IPS-NIHi7 (cell line): Measurements from ENCODE around the gene KIF4A.

Experiments used
- DNase-seq: peaks from one replicate; pipeline ENCODE4 v3.0.0; 2012; ENCODE audit warnings: mixed read lengths; ENCODE audit errors: extremely low spot score

The KIF4A gene

GRCh38 chrX:70437921-70438665 lies 148.2 kb downstream of the KIF4A start:
- no peak for DNase-seq

GRCh38 chrX:70439016-70439415 lies 149.1 kb downstream of the KIF4A start:
- DNase-seq, result no peak

- DNase-seq, result no peak
Measured at GRCh38 chrX:70442224-70442623, 152.3 kb downstream of the KIF4A start.

GRCh38 chrX:70444326-70444945 lies 154.5 kb downstream of the KIF4A start, which contains the start of gene DLG3:
Gene DLG3 (plus strand): TSS chrX:70444835. CDS start chrX:70445202, 367 bp downstream.
- DNase-seq, result no peak

- DNase-seq, result no peak
Measured at GRCh38 chrX:70444946-70445656, 155.2 kb downstream of the KIF4A start.

- DNase-seq, result no peak
Measured at GRCh38 chrX:70445951-70446350, 156.0 kb downstream of the KIF4A start.

- no peak for DNase-seq
Measured at GRCh38 chrX:70446380-70447350, 156.8 kb downstream of the KIF4A start.

- no peak for DNase-seq
Measured at GRCh38 chrX:70449457-70449966, 159.6 kb downstream of the KIF4A start.

GRCh38 chrX:70452143-70452733 lies 162.3 kb downstream of the KIF4A start:
- DNase-seq, result no peak

- DNase-seq, result no peak
Measured at GRCh38 chrX:70453024-70453618, 163.2 kb downstream of the KIF4A start.

GRCh38 chrX:70454441-70455365 lies 164.8 kb downstream of the KIF4A start:
- peak; percentile 91 for DNase-seq

GRCh38 chrX:70455366-70456202 lies 165.7 kb downstream of the KIF4A start:
- DNase-seq, result peak; percentile 20

GRCh38 chrX:70456256-70456655 lies 166.4 kb downstream of the KIF4A start:
- DNase-seq, result no peak

- no peak for DNase-seq
Measured at GRCh38 chrX:70461026-70461425, 171.1 kb downstream of the KIF4A start.

GRCh38 chrX:70464051-70464450 lies 174.1 kb downstream of the KIF4A start:
- DNase-seq, result no peak

GRCh38 chrX:70466968-70467367 lies 177.1 kb downstream of the KIF4A start:
- no peak for DNase-seq

GRCh38 chrX:70468709-70469108 lies 178.8 kb downstream of the KIF4A start:
- no peak for DNase-seq
